K562 (cell line): ENCODE data around the gene KBTBD2.

ENCODE experiments used
- ERF ChIP-seq: fragments of 450-650 bp; formaldehyde crosslinking; IDR thresholded peaks from 2 replicates; pipeline ENCODE4 v1.4.0; 2020; ENCODE audit warnings: mild to moderate bottlenecking, mixed read lengths
- EZH2 ChIP-seq: IDR thresholded peaks from 2 replicates; pipeline ENCODE4 v1.6.1; 2012; ENCODE audit warnings: low read depth, mild to moderate bottlenecking, inconsistent platforms, low read length, borderline replicate concordance
- GABPA ChIP-seq: fragments of 200-800 bp; sonication (Bioruptor generic); conservative IDR thresholded peaks from 2 replicates; pipeline ENCODE4 v1.6.1; 2016; ENCODE audit warnings: low read depth, missing genetic modification characterization, missing compliant biosample characterization
- MAFK ChIP-seq: IDR thresholded peaks from 2 replicates; pipeline ENCODE4 v1.6.1; 2011; ENCODE audit warnings: low read length, improper control_type of control experiment
- NBN ChIP-seq: fragments of 450-650 bp; IDR thresholded peaks from 2 replicates; pipeline ENCODE4 v1.6.1; 2016; ENCODE audit warnings: low read depth, mild to moderate bottlenecking
- RBM22 ChIP-seq: fragments of 200-400 bp; formaldehyde crosslinking; IDR thresholded peaks from 2 replicates; pipeline ENCODE4 v1.6.1; 2018; ENCODE audit warnings: low read length, low read depth; ENCODE audit not compliant: poor library complexity, severe bottlenecking
- TCF7 ChIP-seq: sonication (generic); IDR thresholded peaks from 2 replicates; pipeline ENCODE4 v1.6.1; 2016; ENCODE audit warnings: antibody characterized with exemption, borderline replicate concordance
- TEAD1 ChIP-seq, 2 experiments: fragments of 450-650 bp in 1 of 2; sonication (generic) in 1 of 2; formaldehyde crosslinking; IDR thresholded peaks; 2 replicates each; pipeline versions ENCODE4 v1.4.0 to v1.8.0; 2020 to 2022; ENCODE audit warnings: mild to moderate bottlenecking in 2 of 2, missing genetic modification reagents in 1 of 2
- TF ChIP-seq, protein P1 (sequence below): sonication (generic); formaldehyde crosslinking; IDR thresholded peaks from 2 replicates; pipeline ENCODE4 v1.8.1; 2023; ENCODE audit warnings: mild to moderate bottlenecking, missing genetic modification reagents
- TF ChIP-seq, protein P2 (sequence below), 3 experiments: IDR thresholded peaks in 2 of 3; conservative IDR thresholded peaks in 1 of 3; 2 replicates each; pipeline ENCODE4 v1.5.1; 2011 to 2012; ENCODE audit warnings: low read length in 3 of 3, mild to moderate bottlenecking in 3 of 3, control low read depth in 2 of 3, improper control_type of control experiment in 1 of 3, inconsistent platforms in 1 of 3, low read depth in 1 of 3, mixed read lengths in 1 of 3, moderate library complexity in 1 of 3; ENCODE audit not compliant: insufficient read depth in 2 of 3
- TF ChIP-seq, protein P3 (sequence below): sonication (generic); formaldehyde crosslinking; IDR thresholded peaks from 2 replicates; pipeline ENCODE4 v1.8.0; 2022; ENCODE audit warnings: mild to moderate bottlenecking, low read depth, missing genetic modification reagents
- TF ChIP-seq, protein P4 (sequence below): fragments of 200-800 bp; sonication (Bioruptor generic); IDR thresholded peaks from 2 replicates; pipeline ENCODE4 v1.6.1; 2016; ENCODE audit warnings: missing genetic modification characterization, missing compliant biosample characterization
- TF ChIP-seq, protein P5 (sequence below): fragments of 250-450 bp; sonication (Bioruptor Pico); IDR thresholded peaks from 2 replicates; pipeline ENCODE4 v1.8.0; 2021; ENCODE audit warnings: moderate library complexity, mild to moderate bottlenecking, inconsistent platforms

DNA sequence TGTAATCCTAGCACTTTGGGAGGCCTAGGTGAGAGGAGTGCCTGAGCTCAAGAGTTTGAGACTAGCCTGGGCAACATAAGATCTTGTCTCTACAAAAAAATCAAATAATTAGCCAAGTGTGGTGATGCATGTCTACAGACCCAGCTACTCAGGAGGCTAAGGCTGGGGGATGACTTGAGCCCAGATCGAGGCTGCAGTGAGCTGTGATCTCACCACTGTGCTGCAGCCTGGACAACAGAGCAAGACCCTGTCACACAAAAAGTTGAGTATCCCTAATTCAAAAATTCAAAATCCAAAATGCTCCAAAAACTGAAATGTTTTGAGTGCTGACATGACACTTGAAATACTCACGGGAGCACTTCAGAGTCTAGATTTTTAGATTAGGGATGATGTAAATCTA lies 19.1 kb downstream of the KBTBD2 start:
- TF ChIP-seq TCF7: no peak
- no peak for TF ChIP-seq EZH2
- no peak for TF ChIP-seq GABPA (tag)
- no peak for TF ChIP-seq TEAD1 (CRISPR knock-in tag; IDR thresholded peaks at IDR 0.05)
- TF ChIP-seq MAFK: no peak
- TF ChIP-seq, protein P1, sequence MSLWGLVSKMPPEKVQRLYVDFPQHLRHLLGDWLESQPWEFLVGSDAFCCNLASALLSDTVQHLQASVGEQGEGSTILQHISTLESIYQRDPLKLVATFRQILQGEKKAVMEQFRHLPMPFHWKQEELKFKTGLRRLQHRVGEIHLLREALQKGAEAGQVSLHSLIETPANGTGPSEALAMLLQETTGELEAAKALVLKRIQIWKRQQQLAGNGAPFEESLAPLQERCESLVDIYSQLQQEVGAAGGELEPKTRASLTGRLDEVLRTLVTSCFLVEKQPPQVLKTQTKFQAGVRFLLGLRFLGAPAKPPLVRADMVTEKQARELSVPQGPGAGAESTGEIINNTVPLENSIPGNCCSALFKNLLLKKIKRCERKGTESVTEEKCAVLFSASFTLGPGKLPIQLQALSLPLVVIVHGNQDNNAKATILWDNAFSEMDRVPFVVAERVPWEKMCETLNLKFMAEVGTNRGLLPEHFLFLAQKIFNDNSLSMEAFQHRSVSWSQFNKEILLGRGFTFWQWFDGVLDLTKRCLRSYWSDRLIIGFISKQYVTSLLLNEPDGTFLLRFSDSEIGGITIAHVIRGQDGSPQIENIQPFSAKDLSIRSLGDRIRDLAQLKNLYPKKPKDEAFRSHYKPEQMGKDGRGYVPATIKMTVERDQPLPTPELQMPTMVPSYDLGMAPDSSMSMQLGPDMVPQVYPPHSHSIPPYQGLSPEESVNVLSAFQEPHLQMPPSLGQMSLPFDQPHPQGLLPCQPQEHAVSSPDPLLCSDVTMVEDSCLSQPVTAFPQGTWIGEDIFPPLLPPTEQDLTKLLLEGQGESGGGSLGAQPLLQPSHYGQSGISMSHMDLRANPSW (CRISPR knock-in tag): no peak
- TF ChIP-seq, protein P2, sequence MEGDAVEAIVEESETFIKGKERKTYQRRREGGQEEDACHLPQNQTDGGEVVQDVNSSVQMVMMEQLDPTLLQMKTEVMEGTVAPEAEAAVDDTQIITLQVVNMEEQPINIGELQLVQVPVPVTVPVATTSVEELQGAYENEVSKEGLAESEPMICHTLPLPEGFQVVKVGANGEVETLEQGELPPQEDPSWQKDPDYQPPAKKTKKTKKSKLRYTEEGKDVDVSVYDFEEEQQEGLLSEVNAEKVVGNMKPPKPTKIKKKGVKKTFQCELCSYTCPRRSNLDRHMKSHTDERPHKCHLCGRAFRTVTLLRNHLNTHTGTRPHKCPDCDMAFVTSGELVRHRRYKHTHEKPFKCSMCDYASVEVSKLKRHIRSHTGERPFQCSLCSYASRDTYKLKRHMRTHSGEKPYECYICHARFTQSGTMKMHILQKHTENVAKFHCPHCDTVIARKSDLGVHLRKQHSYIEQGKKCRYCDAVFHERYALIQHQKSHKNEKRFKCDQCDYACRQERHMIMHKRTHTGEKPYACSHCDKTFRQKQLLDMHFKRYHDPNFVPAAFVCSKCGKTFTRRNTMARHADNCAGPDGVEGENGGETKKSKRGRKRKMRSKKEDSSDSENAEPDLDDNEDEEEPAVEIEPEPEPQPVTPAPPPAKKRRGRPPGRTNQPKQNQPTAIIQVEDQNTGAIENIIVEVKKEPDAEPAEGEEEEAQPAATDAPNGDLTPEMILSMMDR (IDR thresholded peaks at IDR 0.05 in 2 of 3, conservative IDR thresholded peaks at IDR 0.05 in 1 of 3; ENCODE audit: insufficient read depth in 2 of 3, low read depth in 1 of 3, low read length in 3 of 3): no peak
- TF ChIP-seq ERF (CRISPR knock-in tag): no peak
- TF ChIP-seq, protein P3, sequence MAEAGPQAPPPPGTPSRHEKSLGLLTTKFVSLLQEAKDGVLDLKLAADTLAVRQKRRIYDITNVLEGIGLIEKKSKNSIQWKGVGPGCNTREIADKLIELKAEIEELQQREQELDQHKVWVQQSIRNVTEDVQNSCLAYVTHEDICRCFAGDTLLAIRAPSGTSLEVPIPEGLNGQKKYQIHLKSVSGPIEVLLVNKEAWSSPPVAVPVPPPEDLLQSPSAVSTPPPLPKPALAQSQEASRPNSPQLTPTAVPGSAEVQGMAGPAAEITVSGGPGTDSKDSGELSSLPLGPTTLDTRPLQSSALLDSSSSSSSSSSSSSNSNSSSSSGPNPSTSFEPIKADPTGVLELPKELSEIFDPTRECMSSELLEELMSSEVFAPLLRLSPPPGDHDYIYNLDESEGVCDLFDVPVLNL (CRISPR knock-in tag): no peak
- TF ChIP-seq, protein P4, sequence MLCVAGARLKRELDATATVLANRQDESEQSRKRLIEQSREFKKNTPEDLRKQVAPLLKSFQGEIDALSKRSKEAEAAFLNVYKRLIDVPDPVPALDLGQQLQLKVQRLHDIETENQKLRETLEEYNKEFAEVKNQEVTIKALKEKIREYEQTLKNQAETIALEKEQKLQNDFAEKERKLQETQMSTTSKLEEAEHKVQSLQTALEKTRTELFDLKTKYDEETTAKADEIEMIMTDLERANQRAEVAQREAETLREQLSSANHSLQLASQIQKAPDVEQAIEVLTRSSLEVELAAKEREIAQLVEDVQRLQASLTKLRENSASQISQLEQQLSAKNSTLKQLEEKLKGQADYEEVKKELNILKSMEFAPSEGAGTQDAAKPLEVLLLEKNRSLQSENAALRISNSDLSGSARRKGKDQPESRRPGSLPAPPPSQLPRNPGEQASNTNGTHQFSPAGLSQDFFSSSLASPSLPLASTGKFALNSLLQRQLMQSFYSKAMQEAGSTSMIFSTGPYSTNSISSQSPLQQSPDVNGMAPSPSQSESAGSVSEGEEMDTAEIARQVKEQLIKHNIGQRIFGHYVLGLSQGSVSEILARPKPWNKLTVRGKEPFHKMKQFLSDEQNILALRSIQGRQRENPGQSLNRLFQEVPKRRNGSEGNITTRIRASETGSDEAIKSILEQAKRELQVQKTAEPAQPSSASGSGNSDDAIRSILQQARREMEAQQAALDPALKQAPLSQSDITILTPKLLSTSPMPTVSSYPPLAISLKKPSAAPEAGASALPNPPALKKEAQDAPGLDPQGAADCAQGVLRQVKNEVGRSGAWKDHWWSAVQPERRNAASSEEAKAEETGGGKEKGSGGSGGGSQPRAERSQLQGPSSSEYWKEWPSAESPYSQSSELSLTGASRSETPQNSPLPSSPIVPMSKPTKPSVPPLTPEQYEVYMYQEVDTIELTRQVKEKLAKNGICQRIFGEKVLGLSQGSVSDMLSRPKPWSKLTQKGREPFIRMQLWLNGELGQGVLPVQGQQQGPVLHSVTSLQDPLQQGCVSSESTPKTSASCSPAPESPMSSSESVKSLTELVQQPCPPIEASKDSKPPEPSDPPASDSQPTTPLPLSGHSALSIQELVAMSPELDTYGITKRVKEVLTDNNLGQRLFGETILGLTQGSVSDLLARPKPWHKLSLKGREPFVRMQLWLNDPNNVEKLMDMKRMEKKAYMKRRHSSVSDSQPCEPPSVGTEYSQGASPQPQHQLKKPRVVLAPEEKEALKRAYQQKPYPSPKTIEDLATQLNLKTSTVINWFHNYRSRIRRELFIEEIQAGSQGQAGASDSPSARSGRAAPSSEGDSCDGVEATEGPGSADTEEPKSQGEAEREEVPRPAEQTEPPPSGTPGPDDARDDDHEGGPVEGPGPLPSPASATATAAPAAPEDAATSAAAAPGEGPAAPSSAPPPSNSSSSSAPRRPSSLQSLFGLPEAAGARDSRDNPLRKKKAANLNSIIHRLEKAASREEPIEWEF (CRISPR knock-in tag): no peak
- TF ChIP-seq, protein P5, sequence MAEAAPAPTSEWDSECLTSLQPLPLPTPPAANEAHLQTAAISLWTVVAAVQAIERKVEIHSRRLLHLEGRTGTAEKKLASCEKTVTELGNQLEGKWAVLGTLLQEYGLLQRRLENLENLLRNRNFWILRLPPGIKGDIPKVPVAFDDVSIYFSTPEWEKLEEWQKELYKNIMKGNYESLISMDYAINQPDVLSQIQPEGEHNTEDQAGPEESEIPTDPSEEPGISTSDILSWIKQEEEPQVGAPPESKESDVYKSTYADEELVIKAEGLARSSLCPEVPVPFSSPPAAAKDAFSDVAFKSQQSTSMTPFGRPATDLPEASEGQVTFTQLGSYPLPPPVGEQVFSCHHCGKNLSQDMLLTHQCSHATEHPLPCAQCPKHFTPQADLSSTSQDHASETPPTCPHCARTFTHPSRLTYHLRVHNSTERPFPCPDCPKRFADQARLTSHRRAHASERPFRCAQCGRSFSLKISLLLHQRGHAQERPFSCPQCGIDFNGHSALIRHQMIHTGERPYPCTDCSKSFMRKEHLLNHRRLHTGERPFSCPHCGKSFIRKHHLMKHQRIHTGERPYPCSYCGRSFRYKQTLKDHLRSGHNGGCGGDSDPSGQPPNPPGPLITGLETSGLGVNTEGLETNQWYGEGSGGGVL (CRISPR knock-in tag): no peak
- TF ChIP-seq RBM22: no peak
- TF ChIP-seq NBN: no peak
